A549 (cell line): ENCODE results near the gene CADPS2. TPM values are rescaled to one million over a fixed set of nuclear protein-coding genes. Genes with fewer than 3 reads are reported as not detected.

Experiments
- ATAC-seq, 2 experiments: fragments of 200-7000 bp in 1 of 2; fragments of >200 bp in 1 of 2; cut with Nextera tagmentation in 1 of 2; cut with Tn5 transposase in 1 of 2; 3 replicates each; pipeline versions ENCODE4 v1.8.0 to v1.9.1; 2018 to 2020; ENCODE audit warnings: mild to moderate bottlenecking in 1 of 2, moderate library complexity in 1 of 2
- CTCF ChIA-PET: fragments of 300-600 bp; sonication (Branson Sonifier 250); formaldehyde crosslinking; extraction: SDS; loops from one replicate; lab custom pipeline; 2021; ENCODE audit warnings: antibody characterized with exemption, inconsistent platforms; lab: Yijun Ruan, JAX
- POLR2A ChIA-PET: fragments of 350-600 bp; formaldehyde crosslinking; extraction: SDS; loops from one replicate; lab custom pipeline; 2021; ENCODE audit warnings: antibody characterized with exemption, inconsistent platforms; lab: Yijun Ruan, JAX
- DNase-seq, 2 experiments: peaks; one replicate each; pipeline versions ENCODE4 v3.0.0 to v3.0.0-alpha.2; 2011 to 2016; ENCODE audit warnings: low read depth in 1 of 2, low spot score in 1 of 2
- FAIRE-seq: peaks from 2 replicates; lab custom pipeline; 2011; peaks lifted over from hg19 to GRCh38; lab: Jason Lieb, UNC
- H3K27ac ChIP-seq, 2 experiments: fragments of >200 bp; sonication (Bioruptor Twin); formaldehyde crosslinking; 3 replicates each; pipeline ENCODE4 v1.5.1; 2016 to 2017
- H3K4me1 ChIP-seq: fragments of >200 bp; sonication (Bioruptor Twin); formaldehyde crosslinking; 3 replicates; pipeline ENCODE4 v1.6.1; 2016
- H3K4me2 ChIP-seq: fragments of >200 bp; sonication (Bioruptor Twin); formaldehyde crosslinking; 3 replicates; pipeline ENCODE4 v1.6.1; 2016
- H3K4me3 ChIP-seq: fragments of >200 bp; sonication (Bioruptor Twin); formaldehyde crosslinking; 3 replicates; pipeline ENCODE4 v1.5.1; 2016
- H3K9me3 ChIP-seq: fragments of >200 bp; sonication (Bioruptor Twin); formaldehyde crosslinking; 3 replicates; pipeline ENCODE4 v1.6.1; 2016
- BHLHE40 ChIP-seq: IDR thresholded peaks from 2 replicates; pipeline ENCODE4 v1.6.1; 2012; ENCODE audit warnings: low read depth, low read length, inconsistent platforms
- CBX8 ChIP-seq: fragments of 200-600 bp; sonication (generic); IDR thresholded peaks from 2 replicates; pipeline ENCODE4 v1.6.1; 2016
- CEBPB ChIP-seq, 2 experiments: fragments of >200 bp in 1 of 2; sonication (Bioruptor Twin) in 1 of 2; formaldehyde crosslinking in 1 of 2; IDR thresholded peaks; 2 replicates each; pipeline ENCODE4 v1.6.1; 2012 to 2016
- CHD2 ChIP-seq: fragments of 150-350 bp; IDR thresholded peaks from 2 replicates; pipeline ENCODE4 v1.6.1; 2014; ENCODE audit warnings: low read length; ENCODE audit not compliant: partially characterized antibody
- CHD4 ChIP-seq: fragments of 200-600 bp; sonication (generic); IDR thresholded peaks from 2 replicates; pipeline ENCODE4 v1.6.1; 2016; ENCODE audit warnings: antibody characterized with exemption, mild to moderate bottlenecking, borderline replicate concordance
- ESRRA ChIP-seq: fragments of 150-350 bp; IDR thresholded peaks from 2 replicates; pipeline ENCODE4 v1.6.1; 2014; ENCODE audit warnings: mild to moderate bottlenecking, low read length, borderline replicate concordance
- FOSL2 ChIP-seq, 2 experiments: fragments of 450-650 bp in 1 of 2; fragments of >200 bp in 1 of 2; sonication (Bioruptor Twin) in 1 of 2; formaldehyde crosslinking; IDR thresholded peaks; 2 replicates each; pipeline versions ENCODE4 v1.5.0 to v1.6.1; 2016 to 2020; ENCODE audit warnings: mild to moderate bottlenecking in 1 of 2, moderate library complexity in 1 of 2
- FOXS1 ChIP-seq: fragments of 250-450 bp; sonication (Bioruptor Pico); IDR thresholded peaks from 2 replicates; pipeline ENCODE4 v1.5.0; 2020; ENCODE audit warnings: mild to moderate bottlenecking, moderate library complexity
- GATA3 ChIP-seq: IDR thresholded peaks from 2 replicates; pipeline ENCODE4 v1.6.1; 2012; ENCODE audit warnings: borderline replicate concordance
- HEYL ChIP-seq: fragments of 250-450 bp; sonication (Bioruptor Pico); IDR thresholded peaks from 2 replicates; pipeline ENCODE4 v1.8.0; 2021; ENCODE audit warnings: mild to moderate bottlenecking, moderate library complexity
- HMGXB4 ChIP-seq: fragments of 250-450 bp; sonication (Bioruptor Pico); IDR thresholded peaks from 2 replicates; pipeline ENCODE4 v1.5.0; 2021; ENCODE audit warnings: mild to moderate bottlenecking, moderate library complexity, borderline replicate concordance
- JUN ChIP-seq, 2 experiments: fragments of >200 bp; sonication (Bioruptor Twin); formaldehyde crosslinking; IDR thresholded peaks; 2 replicates in 1 of 2; 3 replicates in 1 of 2; pipeline ENCODE4 v1.6.1; 2016 to 2017
- KDM1A ChIP-seq: fragments of 200-600 bp; sonication (generic); IDR thresholded peaks from 2 replicates; pipeline ENCODE4 v1.6.1; 2016; ENCODE audit warnings: low read depth, mild to moderate bottlenecking
- PHF8 ChIP-seq: fragments of 200-600 bp; sonication (generic); IDR thresholded peaks from 2 replicates; pipeline ENCODE4 v1.6.1; 2016; ENCODE audit warnings: low read depth, mild to moderate bottlenecking, antibody characterized with exemption, moderate library complexity, borderline replicate concordance
- POLR2AphosphoS2 ChIP-seq: conservative IDR thresholded peaks from 2 replicates; pipeline ENCODE4 v1.6.1; 2012; ENCODE audit warnings: low read length, improper control_type of control experiment, inconsistent platforms
- RAD21 ChIP-seq, 2 experiments: fragments of >200 bp in 1 of 2; sonication (Bioruptor Twin) in 1 of 2; formaldehyde crosslinking in 1 of 2; IDR thresholded peaks in 1 of 2; conservative IDR thresholded peaks in 1 of 2; 2 replicates in 1 of 2; 3 replicates in 1 of 2; pipeline ENCODE4 v1.6.1; 2012 to 2018; ENCODE audit warnings: inconsistent platforms in 1 of 2
- RARB ChIP-seq: fragments of 250-450 bp; sonication (Bioruptor Pico); IDR thresholded peaks from 2 replicates; pipeline ENCODE4 v1.8.0; 2021; ENCODE audit warnings: mild to moderate bottlenecking, moderate library complexity
- RCOR1 ChIP-seq: fragments of 150-350 bp; IDR thresholded peaks from 2 replicates; pipeline ENCODE4 v1.6.1; 2014; ENCODE audit warnings: antibody characterized with exemption, low read length, low read depth
- SREBF2 ChIP-seq: fragments of 450-650 bp; IDR thresholded peaks from 2 replicates; pipeline ENCODE4 v1.6.1; 2014; ENCODE audit warnings: mild to moderate bottlenecking, moderate library complexity
- WGBS: methylation state at CpG from one replicate; pipeline ENCODE4 v1.1.6; 2017; ENCODE audit errors: missing lambda C conversion rate; 5-methylcytosine and 5-hydroxymethylcytosine counted together
- polyA plus RNA-seq, 4 experiments: library from polyadenylated mRNA; depleted of rRNA in 3 of 4; stranded (reverse); fragments of >200 nt; fragmentation: RNase III in 1 of 4; extraction: RNeasy Plus Mini Kit Qiagen cat#74134 plus additional on column Dnase treatment in 1 of 4; gene quantifications; 2 replicates in 3 of 4; 3 replicates in 1 of 4; pipeline ENCODE4 v1.2.3, GENCODE V29; 2011 to 2017
- TF ChIP-seq, protein P1 (sequence below): fragments of 200-600 bp; sonication (generic); IDR thresholded peaks from 2 replicates; pipeline ENCODE4 v1.6.1; 2016; ENCODE audit warnings: antibody characterized with exemption, mild to moderate bottlenecking, moderate library complexity
- TF ChIP-seq, protein P2 (sequence below): fragments of 450-650 bp; IDR thresholded peaks from 2 replicates; pipeline ENCODE4 v1.6.1; 2014; ENCODE audit warnings: antibody characterized with exemption
- TF ChIP-seq, protein P3 (sequence below): IDR thresholded peaks from 2 replicates; pipeline ENCODE4 v1.6.1; 2012
- TF ChIP-seq, protein P4 (sequence below): fragments of 150-350 bp; IDR thresholded peaks from 2 replicates; pipeline ENCODE4 v1.6.1; 2014; ENCODE audit warnings: low read depth, mild to moderate bottlenecking, low read length

CADPS2 gene
- polyA plus RNA-seq, 2 of the 4 experiments (the other 2 are of a cell fraction) = 0.04 to 0.10 TPM

- TF ChIP-seq, protein P1, sequence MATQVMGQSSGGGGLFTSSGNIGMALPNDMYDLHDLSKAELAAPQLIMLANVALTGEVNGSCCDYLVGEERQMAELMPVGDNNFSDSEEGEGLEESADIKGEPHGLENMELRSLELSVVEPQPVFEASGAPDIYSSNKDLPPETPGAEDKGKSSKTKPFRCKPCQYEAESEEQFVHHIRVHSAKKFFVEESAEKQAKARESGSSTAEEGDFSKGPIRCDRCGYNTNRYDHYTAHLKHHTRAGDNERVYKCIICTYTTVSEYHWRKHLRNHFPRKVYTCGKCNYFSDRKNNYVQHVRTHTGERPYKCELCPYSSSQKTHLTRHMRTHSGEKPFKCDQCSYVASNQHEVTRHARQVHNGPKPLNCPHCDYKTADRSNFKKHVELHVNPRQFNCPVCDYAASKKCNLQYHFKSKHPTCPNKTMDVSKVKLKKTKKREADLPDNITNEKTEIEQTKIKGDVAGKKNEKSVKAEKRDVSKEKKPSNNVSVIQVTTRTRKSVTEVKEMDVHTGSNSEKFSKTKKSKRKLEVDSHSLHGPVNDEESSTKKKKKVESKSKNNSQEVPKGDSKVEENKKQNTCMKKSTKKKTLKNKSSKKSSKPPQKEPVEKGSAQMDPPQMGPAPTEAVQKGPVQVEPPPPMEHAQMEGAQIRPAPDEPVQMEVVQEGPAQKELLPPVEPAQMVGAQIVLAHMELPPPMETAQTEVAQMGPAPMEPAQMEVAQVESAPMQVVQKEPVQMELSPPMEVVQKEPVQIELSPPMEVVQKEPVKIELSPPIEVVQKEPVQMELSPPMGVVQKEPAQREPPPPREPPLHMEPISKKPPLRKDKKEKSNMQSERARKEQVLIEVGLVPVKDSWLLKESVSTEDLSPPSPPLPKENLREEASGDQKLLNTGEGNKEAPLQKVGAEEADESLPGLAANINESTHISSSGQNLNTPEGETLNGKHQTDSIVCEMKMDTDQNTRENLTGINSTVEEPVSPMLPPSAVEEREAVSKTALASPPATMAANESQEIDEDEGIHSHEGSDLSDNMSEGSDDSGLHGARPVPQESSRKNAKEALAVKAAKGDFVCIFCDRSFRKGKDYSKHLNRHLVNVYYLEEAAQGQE = no peak
- TF ChIP-seq PHF8 (no peak), HMGXB4 (CRISPR knock-in tag) (no peak), FOXS1 (CRISPR knock-in tag) (no peak), ESRRA (no peak), RAD21 (conservative IDR thresholded peaks at IDR 0.05 in 1 of 2, IDR thresholded peaks at IDR 0.05 in 1 of 2) (no peak), SREBF2 (no peak), JUN (IDR thresholded peaks at IDR 0.05) (no peak)
Observed at GRCh38 chr7:122352454-122352853, 533.8 kb downstream of the CADPS2 start (continued).

GRCh38 chr7:122350701-122351100 is 535.6 kb downstream of the CADPS2 start:
- no peak overlapping the region for H3K4me3 ChIP-seq
- DNase-seq (no peak), FAIRE-seq (no peak), ATAC-seq (no peak)
- H3K27ac ChIP-seq = no peak overlapping the region
- H3K4me2 ChIP-seq = no peak overlapping the region
- no peaks in the 10 kb centered on the region for H3K4me1 ChIP-seq
- H3K9me3 ChIP-seq = no peaks in the 10 kb centered on the region
- CTCF ChIA-PET = no interaction called here
- WGBS = 16% methylated on average over 3 of the region's 3 CpGs
- TF ChIP-seq CBX8 (no peak), JUN (IDR thresholded peaks at IDR 0.05) (no peak), CHD4 (no peak), RCOR1 (no peak), FOXS1 (CRISPR knock-in tag) (no peak), BHLHE40 (no peak), HEYL (CRISPR knock-in tag) (no peak), ESRRA (no peak), RARB (no peak), FOSL2 (IDR thresholded peaks at IDR 0.05) (no peak), FOSL2 (CRISPR knock-in tag; IDR thresholded peaks at IDR 0.05) (no peak), KDM1A (no peak), GATA3 (no peak), POLR2AphosphoS2 (no peak), CEBPB (IDR thresholded peaks at IDR 0.05) (no peak), CHD2 (no peak)
- TF ChIP-seq, protein P2, sequence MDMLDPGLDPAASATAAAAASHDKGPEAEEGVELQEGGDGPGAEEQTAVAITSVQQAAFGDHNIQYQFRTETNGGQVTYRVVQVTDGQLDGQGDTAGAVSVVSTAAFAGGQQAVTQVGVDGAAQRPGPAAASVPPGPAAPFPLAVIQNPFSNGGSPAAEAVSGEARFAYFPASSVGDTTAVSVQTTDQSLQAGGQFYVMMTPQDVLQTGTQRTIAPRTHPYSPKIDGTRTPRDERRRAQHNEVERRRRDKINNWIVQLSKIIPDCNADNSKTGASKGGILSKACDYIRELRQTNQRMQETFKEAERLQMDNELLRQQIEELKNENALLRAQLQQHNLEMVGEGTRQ = no peak
- TF ChIP-seq, protein P3, sequence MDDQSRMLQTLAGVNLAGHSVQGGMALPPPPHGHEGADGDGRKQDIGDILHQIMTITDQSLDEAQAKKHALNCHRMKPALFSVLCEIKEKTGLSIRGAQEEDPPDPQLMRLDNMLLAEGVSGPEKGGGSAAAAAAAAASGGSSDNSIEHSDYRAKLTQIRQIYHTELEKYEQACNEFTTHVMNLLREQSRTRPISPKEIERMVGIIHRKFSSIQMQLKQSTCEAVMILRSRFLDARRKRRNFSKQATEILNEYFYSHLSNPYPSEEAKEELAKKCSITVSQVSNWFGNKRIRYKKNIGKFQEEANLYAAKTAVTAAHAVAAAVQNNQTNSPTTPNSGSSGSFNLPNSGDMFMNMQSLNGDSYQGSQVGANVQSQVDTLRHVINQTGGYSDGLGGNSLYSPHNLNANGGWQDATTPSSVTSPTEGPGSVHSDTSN = no peak
- TF ChIP-seq, protein P4, sequence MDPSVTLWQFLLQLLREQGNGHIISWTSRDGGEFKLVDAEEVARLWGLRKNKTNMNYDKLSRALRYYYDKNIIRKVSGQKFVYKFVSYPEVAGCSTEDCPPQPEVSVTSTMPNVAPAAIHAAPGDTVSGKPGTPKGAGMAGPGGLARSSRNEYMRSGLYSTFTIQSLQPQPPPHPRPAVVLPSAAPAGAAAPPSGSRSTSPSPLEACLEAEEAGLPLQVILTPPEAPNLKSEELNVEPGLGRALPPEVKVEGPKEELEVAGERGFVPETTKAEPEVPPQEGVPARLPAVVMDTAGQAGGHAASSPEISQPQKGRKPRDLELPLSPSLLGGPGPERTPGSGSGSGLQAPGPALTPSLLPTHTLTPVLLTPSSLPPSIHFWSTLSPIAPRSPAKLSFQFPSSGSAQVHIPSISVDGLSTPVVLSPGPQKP = no peak
- TF ChIP-seq, protein P1 = no peak
- POLR2A ChIA-PET = no interaction called here
